ENCODE results near the gene FSTL4.

DNA sequence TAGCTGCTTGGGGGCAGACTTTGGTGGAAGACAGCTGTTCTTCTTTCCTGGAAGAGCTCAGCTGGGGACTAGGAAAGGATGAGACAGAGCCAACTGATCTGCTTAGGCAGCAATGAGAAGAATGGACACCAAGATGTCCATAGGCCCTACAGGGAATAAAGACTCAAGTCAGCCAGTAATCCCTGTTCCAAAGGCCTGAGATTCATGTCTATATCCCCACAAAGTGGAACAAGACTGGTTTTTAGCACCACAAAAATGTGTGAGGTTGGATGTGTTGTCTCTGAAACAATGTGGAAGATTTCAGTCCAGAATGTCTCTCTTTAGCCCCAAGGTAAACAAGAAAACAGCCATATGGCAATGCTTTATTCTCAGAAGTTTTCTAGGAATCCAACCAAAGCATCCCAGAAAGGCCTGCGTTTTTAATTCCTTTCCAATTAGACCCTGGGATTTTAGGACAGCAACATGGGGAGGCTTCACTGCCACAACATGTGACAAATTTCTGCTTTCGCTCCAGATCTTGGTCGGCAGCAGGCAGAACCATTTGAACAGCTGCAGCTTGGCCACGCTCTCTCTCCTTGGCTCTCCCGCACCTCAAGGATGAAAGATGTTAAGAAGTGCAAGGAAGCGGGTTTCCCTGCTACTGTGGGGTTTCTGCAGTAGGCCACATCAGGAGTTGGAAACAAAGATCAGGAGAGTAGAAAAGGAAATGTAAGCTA is 245.1 kb downstream of the FSTL4 start:
- TF ChIP-seq, protein P1, sequence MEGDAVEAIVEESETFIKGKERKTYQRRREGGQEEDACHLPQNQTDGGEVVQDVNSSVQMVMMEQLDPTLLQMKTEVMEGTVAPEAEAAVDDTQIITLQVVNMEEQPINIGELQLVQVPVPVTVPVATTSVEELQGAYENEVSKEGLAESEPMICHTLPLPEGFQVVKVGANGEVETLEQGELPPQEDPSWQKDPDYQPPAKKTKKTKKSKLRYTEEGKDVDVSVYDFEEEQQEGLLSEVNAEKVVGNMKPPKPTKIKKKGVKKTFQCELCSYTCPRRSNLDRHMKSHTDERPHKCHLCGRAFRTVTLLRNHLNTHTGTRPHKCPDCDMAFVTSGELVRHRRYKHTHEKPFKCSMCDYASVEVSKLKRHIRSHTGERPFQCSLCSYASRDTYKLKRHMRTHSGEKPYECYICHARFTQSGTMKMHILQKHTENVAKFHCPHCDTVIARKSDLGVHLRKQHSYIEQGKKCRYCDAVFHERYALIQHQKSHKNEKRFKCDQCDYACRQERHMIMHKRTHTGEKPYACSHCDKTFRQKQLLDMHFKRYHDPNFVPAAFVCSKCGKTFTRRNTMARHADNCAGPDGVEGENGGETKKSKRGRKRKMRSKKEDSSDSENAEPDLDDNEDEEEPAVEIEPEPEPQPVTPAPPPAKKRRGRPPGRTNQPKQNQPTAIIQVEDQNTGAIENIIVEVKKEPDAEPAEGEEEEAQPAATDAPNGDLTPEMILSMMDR (IDR thresholded peaks at IDR 0.05 in 4 of 5, conservative IDR thresholded peaks at IDR 0.05 in 1 of 5), result no peak
- no peak for TF ChIP-seq POLR2A (IDR thresholded peaks at IDR 0.05)

Measured in gastrocnemius medialis (tissue), 4 donors.